Stimulated activated CD4-positive, alpha-beta T cell treated with anti-CD3 and anti-CD28 coated beads, Interleukin-2, amount 100 ng/mL, for 48 hours (primary cell): ENCODE results near the gene GNRHR.
"Not testable (repeated sequence)": the region's sequence is repeated elsewhere in the genome, so short reads cannot be mapped to it uniquely, and the experiment has no call there.

Experiments used
- DNase-seq, 2 donors: peaks; one replicate each; pipeline ENCODE4 v3.0.0-alpha.2; 2020

Gene GNRHR

GRCh38 chr4:67725981-67726380 is 28.2 kb downstream of the GNRHR start:
- DNase-seq, result no peak

GRCh38 chr4:67725132-67725531 is 29.1 kb downstream of the GNRHR start:
- DNase-seq, result no peak

GRCh38 chr4:67723949-67724348 is 30.2 kb downstream of the GNRHR start:
- DNase-seq, result no peak

- DNase-seq, result no peak
Measured at GRCh38 chr4:67723341-67723740, 30.8 kb downstream of the GNRHR start.

GRCh38 chr4:67721770-67722597 is 32.2 kb downstream of the GNRHR start:
- no peak for DNase-seq

GRCh38 chr4:67721315-67721769 is 32.8 kb downstream of the GNRHR start:
- DNase-seq, result no peak

GRCh38 chr4:67719953-67720617 is 34.1 kb downstream of the GNRHR start:
- DNase-seq, result no peak

GRCh38 chr4:67718848-67719247 is 35.3 kb downstream of the GNRHR start:
- no peak for DNase-seq

GRCh38 chr4:67717586-67717985 is 36.6 kb downstream of the GNRHR start:
- no peak for DNase-seq

GRCh38 chr4:67714955-67715354 is 39.2 kb downstream of the GNRHR start:
- DNase-seq, result no peak

GRCh38 chr4:67714248-67714583 is 40.0 kb downstream of the GNRHR start:
- DNase-seq, result no peak

- DNase-seq, result no peak
Measured at GRCh38 chr4:67713529-67714247, 40.5 kb downstream of the GNRHR start.

- no peak for DNase-seq
Measured at GRCh38 chr4:67712650-67713528, 41.3 kb downstream of the GNRHR start.

- DNase-seq, result no peak
Measured at GRCh38 chr4:67712000-67712625, 42.1 kb downstream of the GNRHR start.

- DNase-seq, result not testable (repeated sequence)
Measured at GRCh38 chr4:67706682-67707081, 47.5 kb downstream of the GNRHR start.

GRCh38 chr4:67704843-67705242 is 49.3 kb downstream of the GNRHR start:
- DNase-seq, result no peak

- no peak for DNase-seq
Measured at GRCh38 chr4:67702166-67702565, 52.0 kb downstream of the GNRHR start.

- no peak for DNase-seq
Measured at GRCh38 chr4:67701517-67701850, 52.7 kb downstream of the GNRHR start.

GRCh38 chr4:67700738-67701516 is 53.3 kb downstream of the GNRHR start, which contains the start of gene UBA6:
Gene UBA6, minus strand, starts transcription at chr4:67701155. Its CDS starts 36 bp downstream, at chr4:67701119.
- peak; percentile 91 to 92 for DNase-seq

- no peak for DNase-seq
Measured at GRCh38 chr4:67700116-67700737, 54.0 kb downstream of the GNRHR start.

GRCh38 chr4:67699603-67700002 is 54.6 kb downstream of the GNRHR start:
- no peak for DNase-seq
